Hepatocyte (in vitro differentiated cells): ENCODE results near the gene FECH. TPM values are rescaled to one million over a fixed set of nuclear protein-coding genes. Genes with fewer than 3 reads are reported as not detected.
"Not testable (repeated sequence)": the region's sequence is repeated elsewhere in the genome, so short reads cannot be mapped to it uniquely, and the experiment has no call there.

Experiments
- DNase-seq: peaks from one replicate; pipeline ENCODE4 v3.0.0-alpha.2; 2016; ENCODE audit warnings: low spot score
- H2AFZ ChIP-seq: fragments of 200-600 bp; sonication (generic); 2 replicates; pipeline ENCODE4 v1.6.0; 2016; ENCODE audit warnings: antibody characterized with exemption, mild to moderate bottlenecking
- H3K27ac ChIP-seq: fragments of 200-600 bp; sonication (generic); 2 replicates; pipeline ENCODE4 v1.5.1; 2016; ENCODE audit warnings: mild to moderate bottlenecking
- H3K27me3 ChIP-seq: fragments of 200-600 bp; sonication (generic); 2 replicates; pipeline ENCODE4 v1.6.1; 2016
- H3K36me3 ChIP-seq: fragments of 200-600 bp; sonication (generic); replicated peaks from 2 replicates; pipeline ENCODE4 v1.5.1; 2016; ENCODE audit warnings: low read depth; ENCODE audit not compliant: insufficient read depth
- H3K4me1 ChIP-seq: fragments of 200-600 bp; sonication (generic); 2 replicates; pipeline ENCODE4 v1.5.1; 2016; ENCODE audit warnings: mild to moderate bottlenecking, moderate library complexity; ENCODE audit not compliant: insufficient read depth
- H3K4me2 ChIP-seq: fragments of 200-600 bp; sonication (generic); 2 replicates; pipeline ENCODE4 v1.6.0; 2016
- H3K4me3 ChIP-seq: fragments of 200-600 bp; sonication (generic); 2 replicates; pipeline ENCODE4 v1.5.1; 2016; ENCODE audit warnings: mild to moderate bottlenecking
- H3K79me2 ChIP-seq: fragments of 200-600 bp; sonication (generic); 2 replicates; pipeline ENCODE4 v1.6.0; 2017; ENCODE audit warnings: mild to moderate bottlenecking
- H3K9me2 ChIP-seq: fragments of 200-600 bp; sonication (generic); replicated peaks from 2 replicates; pipeline ENCODE4 v1.6.0; 2017; ENCODE audit warnings: mild to moderate bottlenecking; ENCODE audit not compliant: insufficient read depth
- H3K9me3 ChIP-seq: fragments of 200-600 bp; sonication (generic); 2 replicates; pipeline ENCODE4 v1.5.1; 2016; ENCODE audit warnings: low read depth, mild to moderate bottlenecking
- H4K20me1 ChIP-seq: fragments of 200-600 bp; sonication (generic); 2 replicates; pipeline ENCODE4 v1.6.0; 2016; ENCODE audit warnings: mild to moderate bottlenecking; ENCODE audit not compliant: insufficient read depth, poor library complexity, severe bottlenecking
- CTCF ChIP-seq: fragments of 200-600 bp; sonication (generic); IDR thresholded peaks from 2 replicates; pipeline ENCODE4 v1.5.1; 2016; ENCODE audit warnings: antibody characterized with exemption, mild to moderate bottlenecking; ENCODE audit not compliant: poor library complexity
- EZH2 ChIP-seq: fragments of 200-600 bp; sonication (generic); IDR thresholded peaks from 2 replicates; pipeline ENCODE4 v1.6.1; 2016; ENCODE audit warnings: antibody characterized with exemption, mild to moderate bottlenecking, borderline replicate concordance
- EZH2phosphoT487 ChIP-seq: fragments of 200-600 bp; sonication (generic); IDR thresholded peaks from one replicate; pipeline ENCODE4 v1.6.1; 2018; ENCODE audit warnings: antibody characterized with exemption, mild to moderate bottlenecking, low read depth, moderate library complexity; ENCODE audit not compliant: unreplicated experiment, severe bottlenecking
- WGBS: methylation state at CpG from one replicate; pipeline ENCODE4 v1.1.6; 2016; ENCODE audit warnings: low lambda C conversion rate; ENCODE audit errors: missing lambda C conversion rate; 5-methylcytosine and 5-hydroxymethylcytosine counted together
- polyA plus RNA-seq: library from polyadenylated mRNA; unstranded; fragments of >200 nt; fragmentation: Nextera tagmentation; extraction: Ambion mirVana; gene quantifications from 2 replicates; pipeline ENCODE4 v1.2.1, GENCODE V29; 2016
- total RNA-seq: library from RNA; depleted of rRNA; stranded (reverse); fragments of >200 nt; gene quantifications from 2 replicates; pipeline ENCODE4 v1.2.3, GENCODE V29; 2014

The FECH gene
- total and polyA plus RNA-seq, 2 experiments from 2014 or later: 14.5 to 19.3 TPM

- H2AFZ ChIP-seq: no peak overlapping the region
- H3K79me2 ChIP-seq: no peaks in the 10 kb centered on the region
- no peaks in the 10 kb centered on the region for H3K36me3 ChIP-seq
- DNase-seq: no peak
- H3K4me1 ChIP-seq: no peaks in the 10 kb centered on the region
- H3K9me2 ChIP-seq: no peaks in the 10 kb centered on the region
- no peak overlapping the region for H3K4me3 ChIP-seq
- H4K20me1 ChIP-seq: no peaks in the 10 kb centered on the region
- H3K9me3 ChIP-seq: no peaks in the 10 kb centered on the region
- no peaks in the 10 kb centered on the region for H3K27me3 ChIP-seq
- 71% methylated on average over 13 of the region's 13 CpGs for WGBS
- H3K4me2 ChIP-seq: no peak overlapping the region
- TF ChIP-seq EZH2phosphoT487 (no peak), EZH2 (no peak), CTCF (no peak)
- H3K27ac ChIP-seq: no peak overlapping the region
These were observed 58.8 kb downstream of the FECH start for GRCh38 chr18:57527556-57528229.

- TF ChIP-seq CTCF (no peak), EZH2phosphoT487 (no peak), EZH2 (no peak)
- no peaks in the 10 kb centered on the region for H3K9me2 ChIP-seq
- H3K36me3 ChIP-seq: no peaks in the 10 kb centered on the region
- H2AFZ ChIP-seq: no peak overlapping the region
- no peak overlapping the region for H3K4me2 ChIP-seq
- no peak for DNase-seq
- no peaks in the 10 kb centered on the region for H3K4me1 ChIP-seq
- no peaks in the 10 kb centered on the region for H3K9me3 ChIP-seq
- H3K27me3 ChIP-seq: no peaks in the 10 kb centered on the region
- H4K20me1 ChIP-seq: no peaks in the 10 kb centered on the region
- 82% methylated on average over 11 of the region's 11 CpGs for WGBS
- no peak overlapping the region for H3K27ac ChIP-seq
- no peak overlapping the region for H3K4me3 ChIP-seq
- no peaks in the 10 kb centered on the region for H3K79me2 ChIP-seq
These were observed 63.1 kb downstream of the FECH start for GRCh38 chr18:57523171-57523956.

GRCh38 chr18:57522348-57522747 lies 64.2 kb downstream of the FECH start:
- DNase-seq, H3K36me3 ChIP-seq, H3K9me3 ChIP-seq, H3K4me3 ChIP-seq, H3K79me2 ChIP-seq, H3K27me3 ChIP-seq, H3K9me2 ChIP-seq, H3K4me2 ChIP-seq, H4K20me1 ChIP-seq, H3K4me1 ChIP-seq, H3K27ac ChIP-seq, H2AFZ ChIP-seq: not testable (repeated sequence)

- no peaks in the 10 kb centered on the region for H3K9me2 ChIP-seq
- H4K20me1 ChIP-seq: no peaks in the 10 kb centered on the region
- H3K4me2 ChIP-seq: no peak overlapping the region
- H3K9me3 ChIP-seq: no peaks in the 10 kb centered on the region
- 69% methylated on average over 7 of the region's 7 CpGs for WGBS
- DNase-seq: no peak
- TF ChIP-seq EZH2 (no peak), EZH2phosphoT487 (no peak), CTCF (no peak)
- no peaks in the 10 kb centered on the region for H3K36me3 ChIP-seq
- no peaks in the 10 kb centered on the region for H3K4me1 ChIP-seq
- no peak overlapping the region for H2AFZ ChIP-seq
- H3K4me3 ChIP-seq: no peak overlapping the region
- H3K27ac ChIP-seq: no peak overlapping the region
- no peaks in the 10 kb centered on the region for H3K27me3 ChIP-seq
- H3K79me2 ChIP-seq: no peaks in the 10 kb centered on the region
These were observed 66.7 kb downstream of the FECH start for GRCh38 chr18:57519668-57520424.
